Natural killer cell (primary cell): ENCODE measurements around the gene GNAZ. TPM values are rescaled to one million over a fixed set of nuclear protein-coding genes. Genes with fewer than 3 reads are reported as not detected.
A peak's percentile ranks its signal among the peaks of the same experiment; 100 is the strongest.

Experiments
- ATAC-seq, 3 donors: fragments of 150-1000 bp in 2 of 3; fragments of 200-7000 bp in 1 of 3; cut with Tn5 transposase; 1 replicate in 1 of 3; 2 replicates in 2 of 3; pipeline ENCODE4 v1.10.0; 2021; ENCODE audit warnings: mild to moderate bottlenecking in 2 of 3, moderate library complexity in 2 of 3
- DNase-seq, 2 donors: peaks; one replicate each; pipeline versions ENCODE4 v3.0.0 to v3.0.0-alpha.2; 2013 to 2021; ENCODE audit warnings: mixed read lengths in 1 of 2
- H3K27ac ChIP-seq: one replicate; pipeline ENCODE4 v1.5.1; 2013; ENCODE audit warnings: mild to moderate bottlenecking, low read length
- H3K27me3 ChIP-seq: one replicate; pipeline ENCODE4 v1.6.1; 2013; ENCODE audit warnings: low read length; ENCODE audit not compliant: control insufficient read depth, insufficient read depth
- H3K36me3 ChIP-seq: one replicate; pipeline ENCODE4 v1.6.1; 2013; ENCODE audit warnings: low read length; ENCODE audit not compliant: control insufficient read depth, insufficient read depth
- H3K4me1 ChIP-seq: one replicate; pipeline ENCODE4 v1.6.1; 2013; ENCODE audit warnings: low read length; ENCODE audit not compliant: control insufficient read depth, insufficient read depth
- H3K4me3 ChIP-seq: one replicate; pipeline ENCODE4 v1.5.1; 2013; ENCODE audit warnings: low read length
- H3K9me3 ChIP-seq: one replicate; pipeline ENCODE4 v1.6.1; 2013; ENCODE audit warnings: low read length; ENCODE audit not compliant: control insufficient read depth, insufficient read depth
- H3K27ac Mint-ChIP-seq, 2 donors: one replicate each; pipeline ENCODE4 v1.8.0; 2022; ENCODE audit warnings: mild to moderate bottlenecking in 2 of 2, mixed read lengths in 2 of 2, moderate library complexity in 1 of 2
- H3K27me3 Mint-ChIP-seq, 2 donors: one replicate each; pipeline ENCODE4 v1.8.0; 2022; ENCODE audit warnings: low read depth in 2 of 2, mixed read lengths in 2 of 2
- H3K36me3 Mint-ChIP-seq: one replicate; pipeline ENCODE4 v1.8.0; 2022; ENCODE audit warnings: mixed read lengths
- H3K4me1 Mint-ChIP-seq, 2 donors: one replicate each; pipeline ENCODE4 v1.8.0; 2022; ENCODE audit warnings: mixed read lengths in 2 of 2
- H3K4me3 Mint-ChIP-seq: one replicate; pipeline ENCODE4 v1.8.0; 2022; ENCODE audit warnings: mild to moderate bottlenecking, moderate library complexity, mixed read lengths
- H3K9me3 Mint-ChIP-seq, 2 donors: one replicate each; pipeline ENCODE4 v1.8.0; 2022; ENCODE audit warnings: mixed read lengths in 2 of 2
- WGBS: methylation state at CpG from one replicate; pipeline ENCODE4 v1.1.7; 2013; ENCODE audit warnings: missing lambda C conversion rate; ENCODE audit not compliant: insufficient coverage; 5-methylcytosine and 5-hydroxymethylcytosine counted together
- intact Hi-C: fragments of 100-400 bp; cut with micrococcal nuclease; formaldehyde crosslinking; loops from one replicate; pipeline ENCODE4 v1.14.2; 2022
- total RNA-seq, 4 donors: library from RNA; stranded (reverse); fragments of 120-200 nt in 1 of 4; gene quantifications; one replicate each; pipeline versions ENCODE4 v1.2.3 to v1.2.4, GENCODE V29; 2013 to 2022
- TF ChIP-seq, protein P1 (sequence below): fragments of 200-600 bp; IDR thresholded peaks from one replicate; pipeline ENCODE4 v1.8.0; 2022; ENCODE audit warnings: antibody characterized with exemption

The GNAZ gene
- total RNA-seq, 3 donors from 2014 or later (not counting 1 experiment from before 2014, with no cell fraction given), result 4.5 to 7.5 (median 5.6) TPM

DNA sequence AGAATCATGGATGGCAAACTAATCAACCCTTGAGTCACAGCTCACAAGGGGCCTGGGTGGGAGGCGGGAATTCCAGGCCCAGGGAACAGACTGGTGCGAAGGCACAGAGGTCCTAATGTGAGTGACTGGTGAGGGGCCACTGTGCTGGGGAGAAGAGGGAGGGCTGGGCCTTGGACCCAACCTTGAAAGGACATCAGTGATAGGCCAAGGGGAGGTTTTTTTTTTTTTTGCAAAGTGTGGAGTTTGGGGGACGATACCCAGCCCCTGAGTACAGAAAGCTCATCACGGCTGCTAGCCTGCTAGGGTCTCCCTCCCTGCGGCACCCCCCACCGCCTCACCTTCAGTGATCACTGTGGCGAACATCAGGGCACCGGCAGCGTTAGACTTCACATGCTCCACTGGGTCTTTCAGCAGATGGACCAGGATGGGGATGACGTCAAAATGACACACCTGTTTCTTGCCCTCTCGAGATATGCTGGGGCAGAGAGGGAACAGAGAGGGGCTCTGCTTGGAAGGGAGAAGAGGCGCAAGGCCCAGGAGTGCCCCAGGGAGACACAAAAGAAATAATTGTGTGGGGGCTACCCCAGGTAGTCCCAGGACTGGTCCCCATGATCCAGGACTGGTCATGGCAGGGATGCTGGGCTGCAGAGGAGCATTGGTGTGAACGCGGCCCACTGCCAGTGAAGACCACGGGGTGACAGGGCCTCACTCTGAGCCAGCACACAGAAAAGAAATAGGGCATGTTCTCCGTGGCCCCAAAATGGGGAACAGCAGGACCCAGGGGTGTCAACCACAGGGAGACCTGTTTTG lies 8.6 kb upstream of the GNAZ start:
- Histone ChIP-seq H3K4me3 (no peak overlapping the region), H3K4me1 (no peaks in the 10 kb centered on the region), H3K27me3 (no peaks in the 10 kb centered on the region), H3K9me3 (no peaks in the 10 kb centered on the region), H3K27ac (no peak overlapping the region), H3K36me3 (no peaks in the 10 kb centered on the region)
- Mint-ChIP-seq H3K4me1 (no peaks in the 10 kb centered on the region), H3K27ac (no peak overlapping the region), H3K4me3 (no peak overlapping the region), H3K27me3 (peaks cover 7 to 8% of the 10 kb centered on the region in 2 donors), H3K36me3 (peaks cover 5% of the 10 kb centered on the region), H3K9me3 (peaks cover 0 to 3% of the 10 kb centered on the region in 2 donors)
- TF ChIP-seq, protein P1, sequence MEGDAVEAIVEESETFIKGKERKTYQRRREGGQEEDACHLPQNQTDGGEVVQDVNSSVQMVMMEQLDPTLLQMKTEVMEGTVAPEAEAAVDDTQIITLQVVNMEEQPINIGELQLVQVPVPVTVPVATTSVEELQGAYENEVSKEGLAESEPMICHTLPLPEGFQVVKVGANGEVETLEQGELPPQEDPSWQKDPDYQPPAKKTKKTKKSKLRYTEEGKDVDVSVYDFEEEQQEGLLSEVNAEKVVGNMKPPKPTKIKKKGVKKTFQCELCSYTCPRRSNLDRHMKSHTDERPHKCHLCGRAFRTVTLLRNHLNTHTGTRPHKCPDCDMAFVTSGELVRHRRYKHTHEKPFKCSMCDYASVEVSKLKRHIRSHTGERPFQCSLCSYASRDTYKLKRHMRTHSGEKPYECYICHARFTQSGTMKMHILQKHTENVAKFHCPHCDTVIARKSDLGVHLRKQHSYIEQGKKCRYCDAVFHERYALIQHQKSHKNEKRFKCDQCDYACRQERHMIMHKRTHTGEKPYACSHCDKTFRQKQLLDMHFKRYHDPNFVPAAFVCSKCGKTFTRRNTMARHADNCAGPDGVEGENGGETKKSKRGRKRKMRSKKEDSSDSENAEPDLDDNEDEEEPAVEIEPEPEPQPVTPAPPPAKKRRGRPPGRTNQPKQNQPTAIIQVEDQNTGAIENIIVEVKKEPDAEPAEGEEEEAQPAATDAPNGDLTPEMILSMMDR, result no peak
- peak in 1 of 2 donors; percentile 6 for DNase-seq
- intact Hi-C loops, result no loop called here
- WGBS, result 89% methylated on average over 16 of the region's 16 CpGs
- ATAC-seq, result no peak

DNA sequence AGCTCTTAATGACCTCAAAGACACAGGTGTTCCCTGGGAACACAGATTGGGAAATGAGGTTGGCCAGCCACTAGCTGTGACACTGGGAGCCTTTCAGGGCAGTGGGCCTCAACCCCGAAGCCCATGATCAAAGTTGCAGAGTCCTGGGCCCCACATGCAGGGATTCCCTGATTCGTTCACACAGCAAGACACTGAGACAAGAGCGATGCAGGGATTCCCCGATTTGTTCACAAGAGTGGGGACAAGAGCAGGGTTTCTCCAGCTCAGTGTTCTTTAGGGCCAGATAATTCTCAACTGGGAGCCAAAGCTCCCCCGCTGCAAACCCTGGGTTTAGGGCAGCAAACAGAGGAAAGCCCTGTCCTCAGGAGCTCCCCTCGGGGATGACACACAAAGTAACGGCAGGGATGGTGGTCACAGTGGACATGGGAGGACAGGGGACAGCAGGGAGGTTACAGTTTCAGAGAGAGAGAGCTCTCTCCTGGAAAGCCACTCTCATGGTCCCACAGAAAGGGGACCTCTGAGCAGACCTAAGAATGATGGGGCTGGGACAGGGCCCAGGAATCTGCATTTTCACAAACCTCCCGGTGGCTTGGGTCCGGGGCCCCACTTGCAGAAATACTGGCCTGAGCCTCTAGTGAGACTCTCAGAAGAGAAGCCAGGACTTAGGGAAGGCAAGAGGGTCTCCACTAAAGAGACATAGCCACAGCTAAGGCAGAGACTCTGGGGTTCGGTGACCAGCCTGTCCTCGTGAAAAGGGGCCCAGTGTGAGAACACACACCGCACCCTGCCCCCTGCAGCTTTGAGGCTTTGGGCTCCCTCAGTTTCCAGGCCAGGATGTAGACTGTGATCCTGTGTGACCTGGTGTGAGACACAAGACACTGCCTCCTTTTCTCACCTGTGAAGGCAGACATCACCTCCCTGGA lies 7.4 kb upstream of the GNAZ start:
- peaks cover 0 to 5% of the 10 kb centered on the region in 2 donors for H3K4me1 Mint-ChIP-seq
- H3K36me3 Mint-ChIP-seq, result no peaks in the 10 kb centered on the region
- no peak overlapping the region for H3K27ac ChIP-seq
- TF ChIP-seq, protein P1, result no peak
- DNase-seq (no peak), ATAC-seq (no peak)
- no peak overlapping the region for H3K4me3 Mint-ChIP-seq
- no peak overlapping the region for H3K27ac Mint-ChIP-seq
- no peaks in the 10 kb centered on the region for H3K36me3 ChIP-seq
- peaks cover 0 to 3% of the 10 kb centered on the region in 2 donors for H3K27me3 Mint-ChIP-seq
- no peaks in the 10 kb centered on the region for H3K9me3 ChIP-seq
- WGBS, result 84% methylated on average over 12 of the region's 12 CpGs
- no peaks in the 10 kb centered on the region for H3K9me3 Mint-ChIP-seq
- H3K4me1 ChIP-seq, result no peaks in the 10 kb centered on the region
- intact Hi-C loops, result no loop called here
- H3K27me3 ChIP-seq, result no peaks in the 10 kb centered on the region
- H3K4me3 ChIP-seq, result no peak overlapping the region

DNA sequence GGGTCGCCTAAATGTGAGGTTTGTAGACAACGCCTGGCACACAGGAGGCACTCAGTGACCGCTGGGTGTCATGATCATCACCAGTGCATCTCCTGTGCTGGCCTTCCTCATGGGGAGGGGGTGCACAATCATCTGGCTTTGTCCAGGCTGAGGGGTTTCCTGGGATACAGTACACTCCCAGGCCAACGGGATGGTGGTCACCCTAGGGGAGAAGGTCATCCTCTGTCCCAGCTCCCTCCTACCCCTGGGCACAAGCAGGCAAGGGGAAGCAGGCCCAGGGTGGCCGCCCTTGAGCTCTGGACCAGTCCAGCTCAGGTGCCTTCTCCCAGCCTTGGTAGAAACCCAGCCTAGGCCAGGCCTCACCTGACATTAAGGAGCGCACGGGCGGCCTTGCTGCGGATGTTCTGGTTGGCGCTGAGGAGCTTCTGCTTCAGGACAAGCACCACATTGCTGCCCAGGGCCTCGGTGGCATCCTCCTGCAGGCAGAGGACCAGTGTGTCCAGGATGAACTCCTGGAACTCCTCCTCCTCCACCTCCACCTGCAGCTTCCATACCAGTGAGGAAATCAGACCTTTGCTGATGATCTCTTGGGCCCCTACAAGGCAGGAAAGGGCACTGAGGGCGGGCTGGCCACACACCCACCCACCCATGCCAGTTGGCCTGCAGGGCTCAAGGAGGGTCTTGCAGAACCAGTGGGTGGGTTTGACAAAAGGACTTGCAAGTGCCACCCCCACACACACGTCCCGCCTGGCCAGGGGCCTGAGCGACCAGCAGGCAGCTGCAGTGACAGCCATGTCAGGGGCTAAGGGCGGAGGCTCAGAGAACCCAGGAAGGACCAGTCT lies 6.6 kb upstream of the GNAZ start:
- no peaks in the 10 kb centered on the region for H3K9me3 ChIP-seq
- intact Hi-C loops, result no loop called here
- Mint-ChIP-seq H3K27me3 (peaks cover 0 to 3% of the 10 kb centered on the region in 2 donors), H3K4me3 (no peak overlapping the region), H3K9me3 (no peaks in the 10 kb centered on the region), H3K27ac (no peak overlapping the region), H3K36me3 (no peaks in the 10 kb centered on the region), H3K4me1 (peaks cover 0 to 8% of the 10 kb centered on the region in 2 donors)
- H3K36me3 ChIP-seq, result no peaks in the 10 kb centered on the region
- H3K27ac ChIP-seq, result no peak overlapping the region
- H3K27me3 ChIP-seq, result no peaks in the 10 kb centered on the region
- 91% methylated on average over 16 of the region's 16 CpGs for WGBS
- ATAC-seq (no peak), DNase-seq (peak in 1 of 2 donors; percentile 13)
- no peak overlapping the region for H3K4me3 ChIP-seq
- H3K4me1 ChIP-seq, result no peaks in the 10 kb centered on the region
- TF ChIP-seq, protein P1, result no peak
